SKM-1 (cell line): Measurements from ENCODE around the gene GOLGA8K.
"Not testable (repeated sequence)": the region's sequence is repeated elsewhere in the genome, so short reads cannot be mapped to it uniquely, and the experiment has no call there.

Experiments used
- DNase-seq: peaks from one replicate; lab custom pipeline; 2025; ENCODE audit not compliant: unreplicated experiment; lab: John Stamatoyannopoulos, UW

The GOLGA8K gene

GRCh38 chr15:32358462-32358861 is 44.6 kb downstream of the GOLGA8K start:
- DNase-seq, result not testable (repeated sequence)

GRCh38 chr15:32356909-32357308 is 46.2 kb downstream of the GOLGA8K start:
- not testable (repeated sequence) for DNase-seq

- DNase-seq, result not testable (repeated sequence)
Observed at GRCh38 chr15:32352748-32353147, 50.3 kb downstream of the GOLGA8K start.

- DNase-seq, result not testable (repeated sequence)
Observed at GRCh38 chr15:32350563-32351220, 52.4 kb downstream of the GOLGA8K start.

- DNase-seq, result not testable (repeated sequence)
Observed at GRCh38 chr15:32347037-32347436, 56.1 kb downstream of the GOLGA8K start.

- not testable (repeated sequence) for DNase-seq
Observed at GRCh38 chr15:32345978-32346547, 57.0 kb downstream of the GOLGA8K start.

- not testable (repeated sequence) for DNase-seq
Observed at GRCh38 chr15:32343921-32344320, 59.2 kb downstream of the GOLGA8K start.
